Activated CD4-positive, CD25-positive, alpha-beta regulatory T cell treated with anti-CD3 and anti-CD28 coated beads, Interleukin-2, amount 50 U/mL, for 16 hours (primary cell): ENCODE measurements around the gene CD300LF.

Source experiments
- DNase-seq: peaks from one replicate; pipeline ENCODE4 v3.0.0-alpha.2; 2020; ENCODE audit warnings: low read depth, low spot score

CD300LF gene

GRCh38 chr17:74729866-74730265 is 17.1 kb upstream of the CD300LF start:
- no peak for DNase-seq

GRCh38 chr17:74729368-74729767 is 16.6 kb upstream of the CD300LF start:
- no peak for DNase-seq

- no peak for DNase-seq
Measured at GRCh38 chr17:74728702-74729075, 16.0 kb upstream of the CD300LF start.

GRCh38 chr17:74728033-74728701 is 15.4 kb upstream of the CD300LF start:
- DNase-seq, result no peak

- no peak for DNase-seq
Measured at GRCh38 chr17:74725111-74725510, 12.4 kb upstream of the CD300LF start.

GRCh38 chr17:74723891-74724290 is 11.2 kb upstream of the CD300LF start:
- DNase-seq, result no peak

- DNase-seq, result no peak
Measured at GRCh38 chr17:74722782-74723181, 10.1 kb upstream of the CD300LF start.

GRCh38 chr17:74720506-74720905 is 7.8 kb upstream of the CD300LF start:
- no peak for DNase-seq

GRCh38 chr17:74715144-74715543 is 2.4 kb upstream of the CD300LF start:
- DNase-seq, result no peak

GRCh38 chr17:74713171-74713755 is 540 bp upstream of the CD300LF start:
- DNase-seq, result no peak

- DNase-seq, result no peak
Measured at GRCh38 chr17:74712301-74712700, 422 bp downstream of the CD300LF start.

- no peak for DNase-seq
Measured at GRCh38 chr17:74711058-74711824, 1.5 kb downstream of the CD300LF start.

- no peak for DNase-seq
Measured at GRCh38 chr17:74704544-74704943, 8.2 kb downstream of the CD300LF start.

- no peak for DNase-seq
Measured at GRCh38 chr17:74703311-74703710, 9.4 kb downstream of the CD300LF start.

GRCh38 chr17:74702116-74702871 is 10.4 kb downstream of the CD300LF start:
- DNase-seq, result no peak

- no peak for DNase-seq
Measured at GRCh38 chr17:74699236-74699635, 13.5 kb downstream of the CD300LF start.

GRCh38 chr17:74698069-74698468 is 14.7 kb downstream of the CD300LF start:
- no peak for DNase-seq

- no peak for DNase-seq
Measured at GRCh38 chr17:74697515-74697914, 15.2 kb downstream of the CD300LF start.

- DNase-seq, result no peak
Measured at GRCh38 chr17:74695629-74696028, 17.1 kb downstream of the CD300LF start.

- DNase-seq, result no peak
Measured at GRCh38 chr17:74694081-74694480, 18.6 kb downstream of the CD300LF start.

GRCh38 chr17:74691151-74691550 is 21.6 kb downstream of the CD300LF start:
- no peak for DNase-seq

- DNase-seq, result no peak
Measured at GRCh38 chr17:74690409-74690825, 22.3 kb downstream of the CD300LF start.
